ENCODE results near the gene ELOB.

ELOB gene

DNA sequence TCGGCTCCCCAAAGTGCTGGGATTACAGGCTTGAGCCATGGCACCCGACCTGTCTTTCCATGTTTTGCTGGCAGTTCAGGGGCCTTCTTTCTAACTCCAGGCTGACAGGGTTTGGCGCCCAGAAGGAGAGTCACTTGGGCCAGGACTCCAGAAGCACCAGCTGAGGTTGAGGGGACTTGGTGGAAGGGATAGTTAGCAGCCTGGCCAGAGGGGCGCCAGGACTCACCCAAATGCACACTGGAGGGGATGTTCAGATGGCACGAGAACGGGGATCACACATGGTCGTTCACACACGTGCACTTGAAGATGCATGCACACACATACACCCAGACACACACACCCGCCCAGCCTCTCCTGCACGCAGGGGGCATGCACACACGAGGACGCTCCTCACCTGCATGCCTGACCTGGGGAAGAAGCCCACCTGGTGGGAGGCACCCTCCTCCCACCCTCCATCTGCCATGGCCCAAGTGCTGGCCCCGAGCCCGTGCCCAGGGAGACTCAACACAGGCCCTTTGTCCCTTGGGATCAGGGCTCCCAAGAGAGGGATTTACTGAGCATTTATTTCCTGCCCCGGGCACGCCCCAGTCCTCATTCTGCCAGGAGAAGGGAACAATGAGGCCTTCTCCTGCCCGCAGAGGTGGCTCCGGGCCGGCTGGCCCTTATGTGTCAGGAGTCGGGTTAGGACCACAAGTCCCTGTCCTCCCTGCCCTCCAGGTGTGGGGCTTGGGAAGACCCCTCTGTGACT lies 37.6 kb upstream of the ELOB start:
- H3K36me3 ChIP-seq (ENCODE audit: control insufficient read depth, insufficient read depth, low read length), result no peaks in the 10 kb centered on the region
- TF ChIP-seq, protein P1, sequence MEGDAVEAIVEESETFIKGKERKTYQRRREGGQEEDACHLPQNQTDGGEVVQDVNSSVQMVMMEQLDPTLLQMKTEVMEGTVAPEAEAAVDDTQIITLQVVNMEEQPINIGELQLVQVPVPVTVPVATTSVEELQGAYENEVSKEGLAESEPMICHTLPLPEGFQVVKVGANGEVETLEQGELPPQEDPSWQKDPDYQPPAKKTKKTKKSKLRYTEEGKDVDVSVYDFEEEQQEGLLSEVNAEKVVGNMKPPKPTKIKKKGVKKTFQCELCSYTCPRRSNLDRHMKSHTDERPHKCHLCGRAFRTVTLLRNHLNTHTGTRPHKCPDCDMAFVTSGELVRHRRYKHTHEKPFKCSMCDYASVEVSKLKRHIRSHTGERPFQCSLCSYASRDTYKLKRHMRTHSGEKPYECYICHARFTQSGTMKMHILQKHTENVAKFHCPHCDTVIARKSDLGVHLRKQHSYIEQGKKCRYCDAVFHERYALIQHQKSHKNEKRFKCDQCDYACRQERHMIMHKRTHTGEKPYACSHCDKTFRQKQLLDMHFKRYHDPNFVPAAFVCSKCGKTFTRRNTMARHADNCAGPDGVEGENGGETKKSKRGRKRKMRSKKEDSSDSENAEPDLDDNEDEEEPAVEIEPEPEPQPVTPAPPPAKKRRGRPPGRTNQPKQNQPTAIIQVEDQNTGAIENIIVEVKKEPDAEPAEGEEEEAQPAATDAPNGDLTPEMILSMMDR (IDR thresholded peaks at IDR 0.05; ENCODE audit: insufficient read depth, low read length, poor library complexity, severe bottlenecking), result no peak
- peaks cover 2% of the 10 kb centered on the region; the same call in 1 of the 2 replicates for H3K27me3 ChIP-seq (replicated peaks; ENCODE audit: control insufficient read depth, insufficient read depth, low read length)
- no peak for DNase-seq (ENCODE audit: extremely low read depth, insufficient read length)
- H3K4me3 ChIP-seq (replicated peaks; ENCODE audit: low read depth, low read length), result no peak overlapping the region

DNA sequence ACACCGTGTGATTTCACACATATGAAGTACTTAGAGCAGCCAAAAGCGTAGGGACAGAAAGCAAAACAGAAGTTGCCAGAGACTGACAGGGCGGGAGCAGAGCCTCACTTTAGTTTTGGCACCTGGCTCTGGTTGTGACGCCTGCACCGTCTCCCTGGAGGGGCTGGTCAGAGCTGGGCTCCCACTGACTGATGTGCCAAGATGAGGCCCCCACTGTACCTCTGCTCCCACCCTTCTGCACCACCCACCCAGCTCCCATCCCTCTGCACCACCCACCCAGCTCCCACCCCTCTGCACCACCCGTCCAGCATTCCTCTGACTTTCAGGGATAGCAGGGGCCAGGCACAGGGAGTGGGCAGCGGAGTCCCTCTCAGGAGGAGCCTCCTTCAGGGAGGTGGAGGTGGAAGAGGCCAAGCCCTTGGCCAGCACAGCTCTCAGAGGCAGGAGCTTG lies 36.7 kb upstream of the ELOB start:
- peaks cover 2% of the 10 kb centered on the region; the same call in 1 of the 2 replicates for H3K27me3 ChIP-seq (replicated peaks; ENCODE audit: control insufficient read depth, insufficient read depth, low read length)
- H3K4me3 ChIP-seq (replicated peaks; ENCODE audit: low read depth, low read length), result no peak overlapping the region
- TF ChIP-seq, protein P1 (IDR thresholded peaks at IDR 0.05; ENCODE audit: insufficient read depth, low read length, poor library complexity, severe bottlenecking), result no peak
- H3K36me3 ChIP-seq (ENCODE audit: control insufficient read depth, insufficient read depth, low read length), result no peaks in the 10 kb centered on the region
- DNase-seq (ENCODE audit: extremely low read depth, insufficient read length), result no peak

DNA sequence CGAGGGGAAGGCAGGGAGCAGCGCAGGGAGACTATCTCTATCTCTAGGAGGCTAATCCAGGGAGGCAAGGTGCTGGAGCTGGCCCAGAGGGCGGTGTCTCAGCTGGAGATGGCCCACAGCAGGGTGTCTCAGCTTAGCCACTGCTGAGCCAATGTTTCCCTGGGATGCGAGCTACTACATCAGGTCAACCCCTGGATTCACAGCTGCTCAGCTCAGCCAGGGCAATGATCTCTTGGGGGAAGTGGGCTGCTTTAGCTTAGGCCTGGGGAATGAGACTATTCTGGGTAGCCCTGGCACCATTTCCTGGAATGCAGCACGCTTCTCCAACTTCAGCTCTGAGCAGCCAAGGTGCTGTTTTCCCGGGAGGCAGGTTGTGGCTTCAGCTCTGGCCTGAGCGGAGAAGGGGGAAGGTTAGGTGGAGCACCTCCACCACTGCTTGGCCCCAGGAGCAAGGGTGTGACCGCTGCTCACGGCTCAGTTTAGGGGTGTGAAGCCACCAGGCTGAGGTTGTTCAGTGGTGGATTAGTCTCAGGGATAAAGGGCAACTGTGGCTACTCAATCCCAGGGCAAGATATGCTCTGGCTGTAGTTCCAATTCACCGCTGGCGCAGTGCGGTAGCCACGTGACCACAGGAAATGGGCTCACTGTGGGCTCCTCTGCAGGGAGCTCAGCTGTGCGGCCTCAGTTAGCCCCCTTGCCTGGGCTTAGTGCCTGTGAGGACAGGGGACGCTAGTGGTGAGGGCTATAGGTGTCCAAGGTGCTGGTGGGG lies 34.8 kb upstream of the ELOB start:
- Histone ChIP-seq H3K27me3 (replicated peaks; ENCODE audit: control insufficient read depth, insufficient read depth, low read length) (no peaks in the 10 kb centered on the region; the same call in 1 of the 2 replicates), H3K4me3 (replicated peaks; ENCODE audit: low read depth, low read length) (no peak overlapping the region), H3K36me3 (ENCODE audit: control insufficient read depth, insufficient read depth, low read length) (no peaks in the 10 kb centered on the region)
- DNase-seq (ENCODE audit: extremely low read depth, insufficient read length), result no peak
- TF ChIP-seq, protein P1 (IDR thresholded peaks at IDR 0.05; ENCODE audit: insufficient read depth, low read length, poor library complexity, severe bottlenecking), result no peak

DNA sequence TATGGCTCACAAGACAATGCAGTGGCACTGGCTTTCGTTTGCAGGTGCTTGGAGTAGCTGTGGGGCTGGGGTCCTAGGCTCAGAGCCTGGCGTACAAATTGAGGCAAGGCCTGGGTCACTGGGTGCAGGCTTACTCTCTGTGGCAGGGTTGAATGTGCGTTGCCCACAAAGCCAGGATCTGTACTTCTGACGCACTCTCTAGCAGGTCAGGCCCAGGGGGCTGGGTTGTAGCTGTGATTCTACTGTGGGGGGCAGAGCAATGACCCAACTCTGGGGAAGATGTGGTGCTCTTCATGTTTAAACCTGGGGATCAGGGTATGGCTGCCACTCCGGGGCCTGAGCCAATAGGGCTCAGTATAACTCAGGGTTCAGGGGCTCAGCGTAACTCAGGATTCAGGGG lies 33.6 kb upstream of the ELOB start:
- Histone ChIP-seq H3K27me3 (replicated peaks; ENCODE audit: control insufficient read depth, insufficient read depth, low read length) (no peaks in the 10 kb centered on the region; the same call in none of the 2 replicates), H3K36me3 (ENCODE audit: control insufficient read depth, insufficient read depth, low read length) (no peaks in the 10 kb centered on the region), H3K4me3 (replicated peaks; ENCODE audit: low read depth, low read length) (no peak overlapping the region)
- TF ChIP-seq, protein P1 (IDR thresholded peaks at IDR 0.05; ENCODE audit: insufficient read depth, low read length, poor library complexity, severe bottlenecking), result no peak
- no peak for DNase-seq (ENCODE audit: extremely low read depth, insufficient read length)

DNA sequence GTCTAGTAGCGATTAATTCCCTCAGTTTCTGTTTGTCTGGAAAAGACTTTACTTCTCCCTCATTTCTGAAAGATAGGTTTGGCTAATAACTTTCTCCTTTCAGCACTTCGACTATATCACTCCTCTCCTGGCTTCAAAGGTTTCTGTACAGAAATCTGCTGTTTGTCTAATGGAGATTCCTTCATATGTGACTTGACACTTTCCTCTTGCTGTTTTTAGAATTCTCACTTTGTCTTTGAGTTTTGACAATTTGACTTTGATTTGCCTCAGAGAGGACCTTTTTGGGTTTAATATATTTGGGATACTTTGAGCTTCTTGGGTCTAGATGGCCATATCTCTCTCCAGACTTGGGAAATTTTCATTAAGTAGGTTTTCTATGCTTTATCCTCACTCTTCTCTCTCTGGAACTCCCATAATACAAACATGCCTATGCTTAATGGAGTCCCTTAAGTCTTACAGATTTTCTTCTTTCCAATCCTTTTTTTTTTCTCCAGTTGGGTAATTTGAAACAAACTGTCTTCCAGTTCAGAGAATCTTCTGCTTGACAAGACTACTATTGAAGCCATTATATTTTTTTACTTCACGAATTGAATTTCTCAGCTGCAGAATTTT lies 32.2 kb upstream of the ELOB start:
- Histone ChIP-seq H3K36me3 (ENCODE audit: control insufficient read depth, insufficient read depth, low read length) (no peaks in the 10 kb centered on the region), H3K4me3 (replicated peaks; ENCODE audit: low read depth, low read length) (no peak overlapping the region), H3K27me3 (replicated peaks; ENCODE audit: control insufficient read depth, insufficient read depth, low read length) (no peaks in the 10 kb centered on the region; the same call in none of the 2 replicates)
- DNase-seq (ENCODE audit: extremely low read depth, insufficient read length), result no peak
- TF ChIP-seq, protein P1 (IDR thresholded peaks at IDR 0.05; ENCODE audit: insufficient read depth, low read length, poor library complexity, severe bottlenecking), result no peak

Data from GM06990 (cell line).